ENCODE measurements around the gene TPTE. TPM values are rescaled to one million over a fixed set of nuclear protein-coding genes. Genes with fewer than 3 reads are reported as not detected.
"Not testable (repeated sequence)": the region's sequence is repeated elsewhere in the genome, so short reads cannot be mapped to it uniquely, and the experiment has no call there.

TPTE gene
- total and polyA plus RNA-seq, 7 experiments from 2014 or later, result not detected

DNA sequence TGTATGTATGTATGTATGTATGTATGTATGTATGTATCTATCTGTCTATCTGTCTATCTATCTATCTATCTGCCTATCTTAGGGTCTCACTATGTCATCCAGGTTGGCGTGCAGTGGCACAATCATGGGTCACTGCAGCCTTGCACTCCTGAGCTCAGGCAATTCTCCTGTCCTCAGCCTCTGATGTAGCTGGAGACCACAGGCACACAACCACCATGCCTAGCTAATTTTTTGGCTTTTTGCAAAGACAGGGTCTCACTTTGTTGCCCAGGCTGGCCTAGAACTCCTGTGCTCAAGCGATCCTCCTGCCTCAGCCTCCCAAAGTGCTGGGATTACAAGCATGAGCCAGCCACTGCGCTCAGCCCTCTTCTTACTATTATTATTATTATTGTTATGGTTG lies 4.5 kb upstream of the TPTE start:
- H3K4me3 ChIP-seq (ENCODE audit: low read length); H3K36me3 ChIP-seq (ENCODE audit: control insufficient read depth in 2 of 3, insufficient read depth in 3 of 3, low read length in 3 of 3); intact Hi-C loops (cut with micrococcal nuclease); H3K4me1 Mint-ChIP-seq; H3K27ac ChIP-seq (ENCODE audit: low read depth, low read length); H3K27ac Mint-ChIP-seq; CTCF ChIA-PET; H3K27me3 Mint-ChIP-seq; H3K27me3 ChIP-seq (ENCODE audit: control insufficient read depth in 2 of 2, insufficient read depth in 2 of 2, low read length in 2 of 2); H3K4me1 ChIP-seq (ENCODE audit: control insufficient read depth in 2 of 2, insufficient read depth in 2 of 2, low read length in 2 of 2); H3K4me3 Mint-ChIP-seq; DNase-seq; H3K36me3 Mint-ChIP-seq; ATAC-seq; POLR2A ChIA-PET: not testable (repeated sequence)
- peaks cover 0 to 11% (median 0%) of the 10 kb centered on the region in 3 experiments for H3K9me3 ChIP-seq (ENCODE audit: control insufficient read depth in 2 of 3, low read length in 3 of 3)
- peaks cover 15 to 52% (median 37%) of the 10 kb centered on the region in 11 donors for H3K9me3 Mint-ChIP-seq

DNA sequence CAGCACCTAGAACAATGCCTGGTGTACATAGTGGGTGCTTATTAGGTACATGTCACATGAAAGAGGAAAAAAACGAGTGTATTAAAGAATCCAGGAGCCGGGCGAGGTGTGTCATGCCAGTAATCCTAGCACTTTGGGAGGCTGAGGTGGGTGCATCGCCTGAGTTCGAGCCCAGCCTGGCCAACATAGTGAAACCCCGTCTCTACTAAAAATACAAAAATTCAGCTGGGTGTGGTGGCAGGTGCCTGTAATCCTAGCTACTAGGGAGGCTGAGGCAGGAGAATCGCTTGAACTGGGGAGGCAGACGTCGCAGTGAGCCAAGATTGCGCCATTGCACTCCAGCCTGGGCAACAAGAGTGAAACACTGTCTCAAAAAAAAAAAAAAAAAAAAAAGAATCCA lies 3.5 kb upstream of the TPTE start:
- H3K27ac ChIP-seq (ENCODE audit: low read depth, low read length); intact Hi-C loops (cut with micrococcal nuclease); ATAC-seq; H3K4me3 ChIP-seq (ENCODE audit: low read length); H3K4me1 Mint-ChIP-seq; H3K4me1 ChIP-seq (ENCODE audit: control insufficient read depth in 2 of 2, insufficient read depth in 2 of 2, low read length in 2 of 2); DNase-seq; H3K36me3 ChIP-seq (ENCODE audit: control insufficient read depth in 2 of 3, insufficient read depth in 3 of 3, low read length in 3 of 3); CTCF ChIA-PET; H3K27me3 Mint-ChIP-seq; H3K27ac Mint-ChIP-seq; POLR2A ChIA-PET; H3K36me3 Mint-ChIP-seq; H3K27me3 ChIP-seq (ENCODE audit: control insufficient read depth in 2 of 2, insufficient read depth in 2 of 2, low read length in 2 of 2); H3K4me3 Mint-ChIP-seq: not testable (repeated sequence)
- H3K9me3 Mint-ChIP-seq, result peaks cover 15 to 59% (median 37%) of the 10 kb centered on the region in 11 donors
- H3K9me3 ChIP-seq (ENCODE audit: control insufficient read depth in 2 of 3, low read length in 3 of 3), result peaks cover 0 to 11% (median 0%) of the 10 kb centered on the region in 3 experiments

DNA sequence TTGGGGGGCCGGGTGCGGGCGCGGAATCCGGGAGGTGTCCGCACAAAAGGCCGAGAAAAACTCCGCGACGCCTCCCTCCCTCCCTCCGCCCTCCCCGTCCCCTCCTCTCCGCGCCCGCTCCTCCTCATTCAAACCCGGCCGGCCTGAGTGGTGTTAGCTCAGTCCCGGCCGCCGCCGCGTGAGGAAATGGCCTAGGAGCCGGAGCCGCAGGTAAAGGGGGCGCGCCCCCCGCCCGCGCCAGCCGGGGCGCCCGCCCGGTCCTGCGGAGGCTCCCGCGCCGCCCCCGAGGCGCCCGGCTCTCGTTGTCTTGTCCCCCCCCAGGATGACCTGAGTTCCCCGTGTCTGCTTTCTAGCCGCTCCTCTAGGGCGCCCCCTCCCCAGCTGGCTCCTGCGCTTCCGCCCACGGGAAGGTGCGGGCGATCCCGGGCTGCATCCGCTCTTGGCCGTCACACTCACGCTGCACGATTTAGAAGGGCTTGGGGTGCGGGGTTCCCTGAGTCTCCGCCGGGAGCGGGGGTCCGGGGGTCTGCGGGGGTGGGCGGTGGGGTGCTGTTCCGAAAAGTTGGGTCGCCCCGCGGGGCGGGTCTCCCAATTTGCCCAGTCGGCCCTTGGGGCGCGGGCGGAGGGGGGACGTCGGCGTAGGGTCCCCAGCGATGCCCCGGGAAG lies 585 bp downstream of the TPTE start:
- H3K36me3 ChIP-seq (ENCODE audit: control insufficient read depth in 2 of 3, insufficient read depth in 3 of 3, low read length in 3 of 3); H3K9me3 ChIP-seq (ENCODE audit: control insufficient read depth in 2 of 3, low read length in 3 of 3); H3K27ac Mint-ChIP-seq; H3K4me1 Mint-ChIP-seq; H3K27me3 Mint-ChIP-seq; H3K4me1 ChIP-seq (ENCODE audit: control insufficient read depth in 2 of 2, insufficient read depth in 2 of 2, low read length in 2 of 2); POLR2A ChIA-PET; H3K4me3 Mint-ChIP-seq; H3K27me3 ChIP-seq (ENCODE audit: control insufficient read depth in 2 of 2, insufficient read depth in 2 of 2, low read length in 2 of 2); H3K4me3 ChIP-seq (ENCODE audit: low read length); DNase-seq; intact Hi-C loops (cut with micrococcal nuclease); H3K36me3 Mint-ChIP-seq; H3K27ac ChIP-seq (ENCODE audit: low read depth, low read length); CTCF ChIA-PET: not testable (repeated sequence)
- peaks cover 8 to 63% (median 31%) of the 10 kb centered on the region in 11 donors for H3K9me3 Mint-ChIP-seq
- ATAC-seq, result peak; percentile 36

DNA sequence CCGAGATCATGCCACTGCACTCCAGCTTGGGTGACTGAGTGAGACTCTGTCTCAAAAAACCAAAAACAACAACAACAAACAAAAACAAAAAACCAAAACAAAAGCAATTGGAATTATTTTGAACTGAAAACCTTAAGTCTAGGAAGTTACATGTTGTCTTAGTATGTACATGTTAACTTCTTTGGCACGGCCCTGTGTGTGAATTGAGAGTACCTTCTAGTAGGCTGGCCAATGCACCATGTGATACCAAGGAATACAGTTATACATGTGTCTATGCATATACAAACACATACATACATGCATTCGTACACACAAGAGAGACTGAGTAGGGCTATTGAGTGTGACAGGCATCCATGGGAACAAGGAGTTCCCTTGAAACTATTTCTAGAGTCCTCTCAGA lies 18.6 kb downstream of the TPTE start:
- H3K9me3 Mint-ChIP-seq, result peaks cover 0 to 13% (median 7%) of the 10 kb centered on the region in 11 donors
- H3K4me3 Mint-ChIP-seq, result no peak overlapping the region
- POLR2A ChIA-PET, result no interaction called here
- H3K27ac Mint-ChIP-seq, result no peak overlapping the region
- no peaks in the 10 kb centered on the region for H3K36me3 Mint-ChIP-seq
- DNase-seq, result no peak
- Histone ChIP-seq H3K4me1 (ENCODE audit: control insufficient read depth in 2 of 2, insufficient read depth in 2 of 2, low read length in 2 of 2) (no peaks in the 10 kb centered on the region), H3K27me3 (ENCODE audit: control insufficient read depth in 2 of 2, insufficient read depth in 2 of 2, low read length in 2 of 2) (no peaks in the 10 kb centered on the region), H3K27ac (ENCODE audit: low read depth, low read length) (no peak overlapping the region), H3K9me3 (ENCODE audit: control insufficient read depth in 2 of 3, low read length in 3 of 3) (peaks cover 0 to 14% (median 0%) of the 10 kb centered on the region in 3 experiments), H3K36me3 (ENCODE audit: control insufficient read depth in 2 of 3, insufficient read depth in 3 of 3, low read length in 3 of 3) (no peaks in the 10 kb centered on the region), H3K4me3 (ENCODE audit: low read length) (no peak overlapping the region)
- CTCF ChIA-PET, result no interaction called here
- H3K27me3 Mint-ChIP-seq, result no peaks in the 10 kb centered on the region
- intact Hi-C loops (cut with micrococcal nuclease), result no loop called here
- ATAC-seq, result no peak
- no peaks in the 10 kb centered on the region for H3K4me1 Mint-ChIP-seq

DNA sequence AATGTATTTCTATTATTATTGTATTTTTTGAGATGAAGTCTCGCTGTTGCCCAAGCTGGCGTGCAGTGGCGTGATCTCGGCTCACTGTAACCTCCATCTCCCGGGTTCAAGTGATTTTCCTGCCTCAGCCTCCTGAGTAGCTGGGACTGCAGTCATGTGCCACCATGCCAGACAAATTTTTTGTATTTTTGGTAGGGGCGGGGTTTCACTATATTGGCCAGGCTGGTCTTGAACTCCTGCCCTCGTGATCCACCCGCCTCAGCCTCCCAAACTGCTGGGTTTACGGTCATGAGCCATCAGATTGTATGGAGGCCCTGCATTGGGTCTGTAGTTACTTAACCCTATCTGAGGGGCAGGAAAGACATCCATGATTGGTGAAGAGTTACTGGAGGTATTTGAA lies 23.0 kb downstream of the TPTE start:
- H3K27me3 ChIP-seq (ENCODE audit: control insufficient read depth in 2 of 2, insufficient read depth in 2 of 2, low read length in 2 of 2); CTCF ChIA-PET; H3K4me1 ChIP-seq (ENCODE audit: control insufficient read depth in 2 of 2, insufficient read depth in 2 of 2, low read length in 2 of 2); H3K4me1 Mint-ChIP-seq; H3K36me3 Mint-ChIP-seq; H3K27me3 Mint-ChIP-seq; H3K27ac Mint-ChIP-seq; DNase-seq; intact Hi-C loops (cut with micrococcal nuclease); H3K4me3 Mint-ChIP-seq; ATAC-seq; H3K27ac ChIP-seq (ENCODE audit: low read depth, low read length); POLR2A ChIA-PET; H3K4me3 ChIP-seq (ENCODE audit: low read length); H3K36me3 ChIP-seq (ENCODE audit: control insufficient read depth in 2 of 3, insufficient read depth in 3 of 3, low read length in 3 of 3): not testable (repeated sequence)
- peaks cover 0 to 28% (median 0%) of the 10 kb centered on the region in 3 experiments for H3K9me3 ChIP-seq (ENCODE audit: control insufficient read depth in 2 of 3, low read length in 3 of 3)
- H3K9me3 Mint-ChIP-seq, result peaks cover 0 to 29% (median 20%) of the 10 kb centered on the region in 11 donors

DNA sequence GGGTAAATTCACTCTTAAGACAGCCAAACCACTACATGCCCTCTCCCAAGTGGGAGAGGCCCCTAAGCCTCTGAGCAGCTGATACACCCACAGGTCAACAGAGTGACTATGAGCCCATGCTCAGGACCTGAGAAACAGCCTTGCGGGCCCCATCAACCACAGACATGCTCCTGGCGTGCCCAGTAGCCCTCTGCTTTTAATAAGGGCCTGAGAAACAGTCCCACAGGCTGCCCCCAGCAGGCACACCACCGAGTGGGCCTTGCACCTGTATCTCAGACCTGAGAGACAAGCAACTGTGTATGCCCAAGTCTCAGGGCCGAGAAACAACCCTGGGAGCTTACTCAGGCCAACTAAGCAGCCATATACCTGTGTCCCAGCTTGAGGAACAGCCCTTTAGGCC lies 26.5 kb downstream of the TPTE start:
- ATAC-seq; H3K27ac ChIP-seq (ENCODE audit: low read depth, low read length); intact Hi-C loops (cut with micrococcal nuclease); H3K4me1 ChIP-seq (ENCODE audit: control insufficient read depth in 2 of 2, insufficient read depth in 2 of 2, low read length in 2 of 2); CTCF ChIA-PET; DNase-seq; H3K36me3 Mint-ChIP-seq; H3K27ac Mint-ChIP-seq; H3K36me3 ChIP-seq (ENCODE audit: control insufficient read depth in 2 of 3, insufficient read depth in 3 of 3, low read length in 3 of 3); H3K4me3 Mint-ChIP-seq; H3K4me3 ChIP-seq (ENCODE audit: low read length); POLR2A ChIA-PET; H3K4me1 Mint-ChIP-seq; H3K27me3 ChIP-seq (ENCODE audit: control insufficient read depth in 2 of 2, insufficient read depth in 2 of 2, low read length in 2 of 2); H3K27me3 Mint-ChIP-seq: not testable (repeated sequence)
- H3K9me3 ChIP-seq (ENCODE audit: control insufficient read depth in 2 of 3, low read length in 3 of 3), result peaks cover 0 to 18% (median 0%) of the 10 kb centered on the region in 3 experiments
- peaks cover 5 to 59% (median 40%) of the 10 kb centered on the region in 11 donors for H3K9me3 Mint-ChIP-seq

DNA sequence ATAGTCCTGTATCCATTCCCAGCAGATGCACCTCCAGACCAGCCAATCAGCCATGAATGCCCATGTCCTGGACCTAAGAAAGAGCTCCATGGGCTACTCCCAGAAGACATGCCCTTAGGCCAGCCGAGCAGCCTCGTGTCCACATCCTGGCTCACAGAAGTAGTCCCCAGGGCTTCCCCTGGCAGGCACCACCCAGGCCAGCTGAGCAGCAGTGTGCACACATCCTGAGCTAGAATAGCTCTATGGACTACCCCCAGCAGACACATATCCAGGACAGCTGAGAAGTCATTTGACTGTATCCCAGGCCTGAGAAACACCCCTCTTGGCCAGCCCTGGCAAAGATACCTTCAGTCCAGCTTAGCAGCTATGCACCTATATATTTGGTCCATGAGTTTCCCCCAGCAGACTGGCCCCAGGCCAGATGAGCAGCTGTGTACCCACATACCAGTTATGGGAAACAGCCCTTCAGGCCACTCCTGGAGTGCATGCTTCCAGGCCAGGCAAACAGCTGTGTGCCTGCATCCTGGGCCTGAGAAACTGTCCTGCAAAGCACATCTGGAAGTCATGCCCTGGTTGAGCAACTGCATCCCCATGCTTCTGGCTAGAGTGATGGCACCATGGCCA lies 27.1 kb downstream of the TPTE start:
- H3K36me3 Mint-ChIP-seq; ATAC-seq; intact Hi-C loops (cut with micrococcal nuclease); H3K4me3 Mint-ChIP-seq; H3K4me1 ChIP-seq (ENCODE audit: control insufficient read depth in 2 of 2, insufficient read depth in 2 of 2, low read length in 2 of 2); POLR2A ChIA-PET; H3K27ac Mint-ChIP-seq; H3K27ac ChIP-seq (ENCODE audit: low read depth, low read length); H3K36me3 ChIP-seq (ENCODE audit: control insufficient read depth in 2 of 3, insufficient read depth in 3 of 3, low read length in 3 of 3); H3K4me3 ChIP-seq (ENCODE audit: low read length); H3K27me3 ChIP-seq (ENCODE audit: control insufficient read depth in 2 of 2, insufficient read depth in 2 of 2, low read length in 2 of 2); H3K27me3 Mint-ChIP-seq; DNase-seq; CTCF ChIA-PET; H3K4me1 Mint-ChIP-seq: not testable (repeated sequence)
- peaks cover 0 to 18% (median 0%) of the 10 kb centered on the region in 3 experiments for H3K9me3 ChIP-seq (ENCODE audit: control insufficient read depth in 2 of 3, low read length in 3 of 3)
- peaks cover 5 to 59% (median 40%) of the 10 kb centered on the region in 11 donors for H3K9me3 Mint-ChIP-seq

All from naive thymus-derived CD4-positive, alpha-beta T cell (primary cell).